ENCODE results near the gene KCNH6. TPM values are rescaled to one million over a fixed set of nuclear protein-coding genes. Genes with fewer than 3 reads are reported as not detected.
A peak's percentile ranks its signal among the peaks of the same experiment; 100 is the strongest.

The KCNH6 gene
- total RNA-seq, 1 donor from 2014 or later, result not detected

DNA sequence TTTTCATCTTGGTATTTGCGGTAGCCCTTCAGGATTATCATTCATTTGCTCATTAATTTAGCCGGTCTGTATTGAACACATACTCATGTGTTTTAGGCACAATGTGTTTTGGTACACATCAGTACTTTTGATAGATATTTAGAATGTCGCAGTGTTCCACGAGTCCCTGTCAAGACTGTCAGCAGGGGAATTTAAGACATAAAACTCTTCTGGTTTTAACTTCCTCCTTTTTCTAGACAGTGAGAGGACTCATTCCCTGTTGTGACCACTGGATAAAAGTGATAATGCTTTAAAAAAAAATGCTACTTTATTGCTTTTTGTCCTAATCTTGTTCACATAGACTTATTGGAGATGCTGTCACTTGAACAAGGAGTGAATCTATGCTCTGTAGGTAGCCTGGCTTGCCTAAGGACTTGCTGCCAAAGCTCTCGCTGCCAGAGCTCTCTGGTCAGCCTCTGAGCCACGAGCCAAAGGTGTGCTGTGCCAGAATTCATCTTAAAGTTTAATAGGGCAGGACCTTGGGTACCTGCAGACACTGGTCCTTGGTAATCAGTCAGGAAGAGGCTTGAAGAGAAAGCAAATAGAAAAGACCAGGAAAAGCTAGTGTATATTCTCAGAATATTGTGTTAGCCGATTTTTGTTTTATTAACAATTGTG is 32.5 kb downstream of the KCNH6 start:
- TF ChIP-seq, protein P1, sequence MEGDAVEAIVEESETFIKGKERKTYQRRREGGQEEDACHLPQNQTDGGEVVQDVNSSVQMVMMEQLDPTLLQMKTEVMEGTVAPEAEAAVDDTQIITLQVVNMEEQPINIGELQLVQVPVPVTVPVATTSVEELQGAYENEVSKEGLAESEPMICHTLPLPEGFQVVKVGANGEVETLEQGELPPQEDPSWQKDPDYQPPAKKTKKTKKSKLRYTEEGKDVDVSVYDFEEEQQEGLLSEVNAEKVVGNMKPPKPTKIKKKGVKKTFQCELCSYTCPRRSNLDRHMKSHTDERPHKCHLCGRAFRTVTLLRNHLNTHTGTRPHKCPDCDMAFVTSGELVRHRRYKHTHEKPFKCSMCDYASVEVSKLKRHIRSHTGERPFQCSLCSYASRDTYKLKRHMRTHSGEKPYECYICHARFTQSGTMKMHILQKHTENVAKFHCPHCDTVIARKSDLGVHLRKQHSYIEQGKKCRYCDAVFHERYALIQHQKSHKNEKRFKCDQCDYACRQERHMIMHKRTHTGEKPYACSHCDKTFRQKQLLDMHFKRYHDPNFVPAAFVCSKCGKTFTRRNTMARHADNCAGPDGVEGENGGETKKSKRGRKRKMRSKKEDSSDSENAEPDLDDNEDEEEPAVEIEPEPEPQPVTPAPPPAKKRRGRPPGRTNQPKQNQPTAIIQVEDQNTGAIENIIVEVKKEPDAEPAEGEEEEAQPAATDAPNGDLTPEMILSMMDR (IDR thresholded peaks at IDR 0.05), result no peak
- Mint-ChIP-seq H3K4me1 (ENCODE audit: unreplicated experiment) (peaks cover 30% of the 10 kb centered on the region), H3K9me3 (ENCODE audit: unreplicated experiment) (peaks cover 8% of the 10 kb centered on the region), H3K27ac (ENCODE audit: unreplicated experiment) (no peak overlapping the region), H3K36me3 (ENCODE audit: unreplicated experiment) (peaks cover 13% of the 10 kb centered on the region), H3K27me3 (ENCODE audit: unreplicated experiment) (no peaks in the 10 kb centered on the region), H3K4me3 (ENCODE audit: unreplicated experiment) (no peak overlapping the region)
- DNase-seq (ENCODE audit: extremely low spot score, unreplicated experiment), result no peak

- no peak overlapping the region for H3K4me3 Mint-ChIP-seq (ENCODE audit: unreplicated experiment)
- no peak for DNase-seq (ENCODE audit: extremely low spot score, unreplicated experiment)
- H3K27me3 Mint-ChIP-seq (ENCODE audit: unreplicated experiment), result no peaks in the 10 kb centered on the region
- TF ChIP-seq, protein P1 (IDR thresholded peaks at IDR 0.05), result no peak
- H3K27ac Mint-ChIP-seq (ENCODE audit: unreplicated experiment), result no peak overlapping the region
- peaks cover 25% of the 10 kb centered on the region for H3K4me1 Mint-ChIP-seq (ENCODE audit: unreplicated experiment)
- H3K36me3 Mint-ChIP-seq (ENCODE audit: unreplicated experiment), result peaks cover 13% of the 10 kb centered on the region
- H3K9me3 Mint-ChIP-seq (ENCODE audit: unreplicated experiment), result peaks cover 8% of the 10 kb centered on the region
These were observed 34.3 kb downstream of the KCNH6 start for GRCh38 chr17:63557416-63557815.

- Mint-ChIP-seq H3K9me3 (ENCODE audit: unreplicated experiment) (peaks cover 8% of the 10 kb centered on the region), H3K27ac (ENCODE audit: unreplicated experiment) (no peak overlapping the region), H3K36me3 (ENCODE audit: unreplicated experiment) (peaks cover 13% of the 10 kb centered on the region), H3K4me3 (ENCODE audit: unreplicated experiment) (no peak overlapping the region), H3K27me3 (ENCODE audit: unreplicated experiment) (no peaks in the 10 kb centered on the region), H3K4me1 (ENCODE audit: unreplicated experiment) (peaks cover 17% of the 10 kb centered on the region)
- TF ChIP-seq, protein P1 (IDR thresholded peaks at IDR 0.05), result no peak
- no peak for DNase-seq (ENCODE audit: extremely low spot score, unreplicated experiment)
These were observed 35.3 kb downstream of the KCNH6 start for GRCh38 chr17:63558441-63558840.

DNA sequence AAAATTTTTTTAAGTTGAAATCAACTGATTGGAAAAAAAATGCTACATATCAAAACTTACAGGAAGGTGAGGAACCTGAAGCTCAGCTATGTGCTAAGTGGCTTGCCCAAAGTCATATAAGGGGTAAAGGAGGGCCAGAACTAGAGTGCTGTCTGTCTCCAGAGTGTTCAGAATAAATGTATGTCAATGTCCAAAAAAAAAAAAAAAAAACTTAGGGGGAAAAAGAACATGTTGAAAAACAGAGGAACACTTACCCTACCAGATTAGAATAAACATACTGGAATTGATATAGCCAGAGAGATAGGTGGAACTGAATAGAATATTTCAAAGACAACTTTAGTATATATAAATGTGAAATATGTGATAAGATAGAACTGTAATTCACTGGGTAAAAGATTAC is 38.7 kb downstream of the KCNH6 start:
- Mint-ChIP-seq H3K4me3 (ENCODE audit: unreplicated experiment) (no peak overlapping the region), H3K9me3 (ENCODE audit: unreplicated experiment) (peaks cover 8% of the 10 kb centered on the region), H3K27ac (ENCODE audit: unreplicated experiment) (peak overlapping the region; percentile 31), H3K4me1 (ENCODE audit: unreplicated experiment) (peaks cover 3% of the 10 kb centered on the region), H3K36me3 (ENCODE audit: unreplicated experiment) (peaks cover 7% of the 10 kb centered on the region), H3K27me3 (ENCODE audit: unreplicated experiment) (no peaks in the 10 kb centered on the region)
- TF ChIP-seq, protein P1 (IDR thresholded peaks at IDR 0.05), result no peak
- no peak for DNase-seq (ENCODE audit: extremely low spot score, unreplicated experiment)

- H3K27ac Mint-ChIP-seq (ENCODE audit: unreplicated experiment), result no peak overlapping the region
- no peaks in the 10 kb centered on the region for H3K9me3 Mint-ChIP-seq (ENCODE audit: unreplicated experiment)
- no peaks in the 10 kb centered on the region for H3K27me3 Mint-ChIP-seq (ENCODE audit: unreplicated experiment)
- no peak overlapping the region for H3K4me3 Mint-ChIP-seq (ENCODE audit: unreplicated experiment)
- DNase-seq (ENCODE audit: extremely low spot score, unreplicated experiment), result no peak
- TF ChIP-seq, protein P1 (IDR thresholded peaks at IDR 0.05), result no peak
- no peaks in the 10 kb centered on the region for H3K36me3 Mint-ChIP-seq (ENCODE audit: unreplicated experiment)
- H3K4me1 Mint-ChIP-seq (ENCODE audit: unreplicated experiment), result peaks cover 4% of the 10 kb centered on the region
These were observed 40.2 kb downstream of the KCNH6 start for GRCh38 chr17:63563339-63563738.

Measured in osteocyte (in vitro differentiated cells).